H1 (cell line): ENCODE measurements around the gene ACSL6. TPM values are rescaled to one million over a fixed set of nuclear protein-coding genes. Genes with fewer than 3 reads are reported as not detected.

Source experiments
- CBX8 ChIP-seq: fragments of 300-800, 300-1000 bp; sonication (generic); IDR thresholded peaks from 2 replicates; pipeline ENCODE4 v1.7.1; 2016; ENCODE audit warnings: low read depth, low read length, borderline replicate concordance
- E2F6 ChIP-seq: IDR thresholded peaks from 2 replicates; pipeline ENCODE4 v1.6.1; 2012; ENCODE audit warnings: inconsistent platforms
- TBP ChIP-seq: IDR thresholded peaks from 2 replicates; pipeline ENCODE4 v1.6.1; 2011; ENCODE audit warnings: low read depth, low read length, improper control_type of control experiment
- polyA plus RNA-seq, 7 experiments: library from polyadenylated mRNA; depleted of rRNA in 3 of 7; stranded (reverse) in 5 of 7; unstranded in 2 of 7; fragments of >200 nt in 5 of 7; fragments of 200-250 nt in 2 of 7; gene quantifications; 1 replicate in 5 of 7; 2 replicates in 1 of 7; 4 replicates in 1 of 7; pipeline versions ENCODE4 v1.2.1 to v1.2.3, GENCODE V29; 2011 to 2013; ENCODE audit warnings: missing spikeins in 2 of 7, mixed read lengths in 2 of 7
- total RNA-seq: library from RNA; stranded (reverse); fragmentation: NEBNext Ultra II Directional; extraction: Animal tissue kit (Norgen Biotek cat#: 25700); gene quantifications from 2 replicates; pipeline ENCODE4 v1.2.1, GENCODE V29; 2021
- TF ChIP-seq, protein P1 (sequence below): fragments of 300-600 bp; sonication (generic); IDR thresholded peaks from 2 replicates; pipeline ENCODE4 v1.7.1; 2012; ENCODE audit warnings: low read length, moderate library complexity, mild to moderate bottlenecking, inconsistent platforms; ENCODE audit not compliant: insufficient replicate concordance

The ACSL6 gene
- total and polyA plus RNA-seq, 2 of the 8 experiments (the other 6 are each of a cell fraction or from before 2014, with no cell fraction given) = 2.3 to 2.4 TPM

DNA sequence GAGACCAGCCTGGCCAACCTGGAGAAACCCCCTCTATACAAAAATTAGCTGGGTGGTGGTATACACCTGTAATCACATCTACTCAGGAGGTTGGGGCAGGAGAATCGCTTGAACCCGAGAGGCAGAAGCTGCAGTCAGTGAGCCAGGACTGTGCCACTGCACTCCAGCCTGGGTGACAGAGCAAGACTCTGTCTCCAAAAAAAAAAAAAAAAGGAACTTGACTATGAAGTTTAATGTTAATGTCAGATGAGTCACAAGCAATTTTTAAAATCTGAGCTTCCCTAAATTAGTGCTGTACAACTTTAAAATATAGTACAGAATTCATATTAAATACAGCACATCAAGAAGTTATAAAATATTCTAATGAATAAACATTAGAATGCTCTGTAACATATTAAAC lies 67.5 kb downstream of the ACSL6 start (continued):
- TF ChIP-seq, protein P1, sequence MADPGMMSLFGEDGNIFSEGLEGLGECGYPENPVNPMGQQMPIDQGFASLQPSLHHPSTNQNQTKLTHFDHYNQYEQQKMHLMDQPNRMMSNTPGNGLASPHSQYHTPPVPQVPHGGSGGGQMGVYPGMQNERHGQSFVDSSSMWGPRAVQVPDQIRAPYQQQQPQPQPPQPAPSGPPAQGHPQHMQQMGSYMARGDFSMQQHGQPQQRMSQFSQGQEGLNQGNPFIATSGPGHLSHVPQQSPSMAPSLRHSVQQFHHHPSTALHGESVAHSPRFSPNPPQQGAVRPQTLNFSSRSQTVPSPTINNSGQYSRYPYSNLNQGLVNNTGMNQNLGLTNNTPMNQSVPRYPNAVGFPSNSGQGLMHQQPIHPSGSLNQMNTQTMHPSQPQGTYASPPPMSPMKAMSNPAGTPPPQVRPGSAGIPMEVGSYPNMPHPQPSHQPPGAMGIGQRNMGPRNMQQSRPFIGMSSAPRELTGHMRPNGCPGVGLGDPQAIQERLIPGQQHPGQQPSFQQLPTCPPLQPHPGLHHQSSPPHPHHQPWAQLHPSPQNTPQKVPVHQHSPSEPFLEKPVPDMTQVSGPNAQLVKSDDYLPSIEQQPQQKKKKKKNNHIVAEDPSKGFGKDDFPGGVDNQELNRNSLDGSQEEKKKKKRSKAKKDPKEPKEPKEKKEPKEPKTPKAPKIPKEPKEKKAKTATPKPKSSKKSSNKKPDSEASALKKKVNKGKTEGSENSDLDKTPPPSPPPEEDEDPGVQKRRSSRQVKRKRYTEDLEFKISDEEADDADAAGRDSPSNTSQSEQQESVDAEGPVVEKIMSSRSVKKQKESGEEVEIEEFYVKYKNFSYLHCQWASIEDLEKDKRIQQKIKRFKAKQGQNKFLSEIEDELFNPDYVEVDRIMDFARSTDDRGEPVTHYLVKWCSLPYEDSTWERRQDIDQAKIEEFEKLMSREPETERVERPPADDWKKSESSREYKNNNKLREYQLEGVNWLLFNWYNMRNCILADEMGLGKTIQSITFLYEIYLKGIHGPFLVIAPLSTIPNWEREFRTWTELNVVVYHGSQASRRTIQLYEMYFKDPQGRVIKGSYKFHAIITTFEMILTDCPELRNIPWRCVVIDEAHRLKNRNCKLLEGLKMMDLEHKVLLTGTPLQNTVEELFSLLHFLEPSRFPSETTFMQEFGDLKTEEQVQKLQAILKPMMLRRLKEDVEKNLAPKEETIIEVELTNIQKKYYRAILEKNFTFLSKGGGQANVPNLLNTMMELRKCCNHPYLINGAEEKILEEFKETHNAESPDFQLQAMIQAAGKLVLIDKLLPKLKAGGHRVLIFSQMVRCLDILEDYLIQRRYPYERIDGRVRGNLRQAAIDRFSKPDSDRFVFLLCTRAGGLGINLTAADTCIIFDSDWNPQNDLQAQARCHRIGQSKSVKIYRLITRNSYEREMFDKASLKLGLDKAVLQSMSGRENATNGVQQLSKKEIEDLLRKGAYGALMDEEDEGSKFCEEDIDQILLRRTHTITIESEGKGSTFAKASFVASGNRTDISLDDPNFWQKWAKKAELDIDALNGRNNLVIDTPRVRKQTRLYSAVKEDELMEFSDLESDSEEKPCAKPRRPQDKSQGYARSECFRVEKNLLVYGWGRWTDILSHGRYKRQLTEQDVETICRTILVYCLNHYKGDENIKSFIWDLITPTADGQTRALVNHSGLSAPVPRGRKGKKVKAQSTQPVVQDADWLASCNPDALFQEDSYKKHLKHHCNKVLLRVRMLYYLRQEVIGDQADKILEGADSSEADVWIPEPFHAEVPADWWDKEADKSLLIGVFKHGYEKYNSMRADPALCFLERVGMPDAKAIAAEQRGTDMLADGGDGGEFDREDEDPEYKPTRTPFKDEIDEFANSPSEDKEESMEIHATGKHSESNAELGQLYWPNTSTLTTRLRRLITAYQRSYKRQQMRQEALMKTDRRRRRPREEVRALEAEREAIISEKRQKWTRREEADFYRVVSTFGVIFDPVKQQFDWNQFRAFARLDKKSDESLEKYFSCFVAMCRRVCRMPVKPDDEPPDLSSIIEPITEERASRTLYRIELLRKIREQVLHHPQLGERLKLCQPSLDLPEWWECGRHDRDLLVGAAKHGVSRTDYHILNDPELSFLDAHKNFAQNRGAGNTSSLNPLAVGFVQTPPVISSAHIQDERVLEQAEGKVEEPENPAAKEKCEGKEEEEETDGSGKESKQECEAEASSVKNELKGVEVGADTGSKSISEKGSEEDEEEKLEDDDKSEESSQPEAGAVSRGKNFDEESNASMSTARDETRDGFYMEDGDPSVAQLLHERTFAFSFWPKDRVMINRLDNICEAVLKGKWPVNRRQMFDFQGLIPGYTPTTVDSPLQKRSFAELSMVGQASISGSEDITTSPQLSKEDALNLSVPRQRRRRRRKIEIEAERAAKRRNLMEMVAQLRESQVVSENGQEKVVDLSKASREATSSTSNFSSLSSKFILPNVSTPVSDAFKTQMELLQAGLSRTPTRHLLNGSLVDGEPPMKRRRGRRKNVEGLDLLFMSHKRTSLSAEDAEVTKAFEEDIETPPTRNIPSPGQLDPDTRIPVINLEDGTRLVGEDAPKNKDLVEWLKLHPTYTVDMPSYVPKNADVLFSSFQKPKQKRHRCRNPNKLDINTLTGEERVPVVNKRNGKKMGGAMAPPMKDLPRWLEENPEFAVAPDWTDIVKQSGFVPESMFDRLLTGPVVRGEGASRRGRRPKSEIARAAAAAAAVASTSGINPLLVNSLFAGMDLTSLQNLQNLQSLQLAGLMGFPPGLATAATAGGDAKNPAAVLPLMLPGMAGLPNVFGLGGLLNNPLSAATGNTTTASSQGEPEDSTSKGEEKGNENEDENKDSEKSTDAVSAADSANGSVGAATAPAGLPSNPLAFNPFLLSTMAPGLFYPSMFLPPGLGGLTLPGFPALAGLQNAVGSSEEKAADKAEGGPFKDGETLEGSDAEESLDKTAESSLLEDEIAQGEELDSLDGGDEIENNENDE = no peak
- no peak for TF ChIP-seq TBP
- TF ChIP-seq E2F6 = no peak
- TF ChIP-seq CBX8 = no peak
